GM18502 (cell line): ENCODE measurements around the gene GRIA2.

ENCODE experiments used
- ATAC-seq: cut with Tn5 transposase; IDR thresholded peaks from one replicate; pipeline ENCODE4 v1.9.1; 2021; ENCODE audit warnings: mild to moderate bottlenecking; ENCODE audit not compliant: unreplicated experiment, poor library complexity

GRIA2 gene

DNA sequence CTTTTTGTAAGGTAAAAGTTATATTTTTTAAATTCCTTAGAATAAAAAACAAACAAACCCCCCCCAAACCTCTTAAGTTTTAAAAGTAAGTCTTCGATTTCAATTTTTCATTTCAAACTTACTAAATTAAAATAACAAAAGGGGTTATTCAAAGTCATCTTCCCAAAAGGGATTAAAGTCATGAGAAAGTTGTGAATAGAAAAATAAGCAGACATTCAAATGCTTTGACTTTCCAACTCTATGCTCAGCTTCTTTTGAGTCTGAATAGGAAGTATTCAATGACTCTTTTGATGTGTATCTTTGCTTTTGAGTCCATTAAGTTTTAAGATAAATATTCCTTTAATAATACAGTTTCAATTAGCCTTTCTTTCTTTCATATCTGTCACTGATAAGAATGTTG, 138.3 kb downstream of the GRIA2 start:
- no peak for ATAC-seq

DNA sequence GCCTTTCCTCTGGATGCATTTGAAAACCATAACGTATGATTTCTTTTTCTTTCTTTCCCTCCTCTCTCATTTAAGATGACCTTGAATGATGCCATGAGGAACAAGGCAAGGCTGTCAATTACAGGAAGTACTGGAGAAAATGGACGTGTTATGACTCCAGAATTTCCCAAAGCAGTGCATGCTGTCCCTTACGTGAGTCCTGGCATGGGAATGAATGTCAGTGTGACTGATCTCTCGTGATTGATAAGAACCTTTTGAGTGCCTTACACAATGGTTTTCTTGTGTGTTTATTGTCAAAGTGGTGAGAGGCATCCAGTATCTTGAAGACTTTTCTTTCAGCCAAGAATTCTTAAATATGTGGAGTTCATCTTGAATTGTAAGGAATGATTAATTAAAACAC, 142.8 kb downstream of the GRIA2 start:
- no peak for ATAC-seq

DNA sequence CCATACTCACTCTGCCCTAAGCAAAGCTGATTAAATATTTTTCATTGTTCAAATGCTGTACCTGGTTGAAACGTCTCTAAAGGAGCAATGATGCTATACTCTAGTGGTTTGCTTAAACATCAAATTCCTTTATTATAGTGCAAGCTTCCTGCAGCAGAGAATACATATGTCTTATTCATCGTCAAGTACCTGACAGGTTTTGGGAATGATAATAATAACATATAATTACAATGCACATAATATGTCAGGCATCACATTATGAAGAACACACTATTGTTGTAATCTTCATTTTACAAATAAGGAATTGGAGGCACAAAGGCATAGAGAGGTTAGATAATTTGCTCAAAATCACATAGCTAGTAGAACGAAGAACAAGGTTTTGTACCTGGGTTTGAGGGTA, 151.6 kb downstream of the GRIA2 start:
- no peak for ATAC-seq

DNA sequence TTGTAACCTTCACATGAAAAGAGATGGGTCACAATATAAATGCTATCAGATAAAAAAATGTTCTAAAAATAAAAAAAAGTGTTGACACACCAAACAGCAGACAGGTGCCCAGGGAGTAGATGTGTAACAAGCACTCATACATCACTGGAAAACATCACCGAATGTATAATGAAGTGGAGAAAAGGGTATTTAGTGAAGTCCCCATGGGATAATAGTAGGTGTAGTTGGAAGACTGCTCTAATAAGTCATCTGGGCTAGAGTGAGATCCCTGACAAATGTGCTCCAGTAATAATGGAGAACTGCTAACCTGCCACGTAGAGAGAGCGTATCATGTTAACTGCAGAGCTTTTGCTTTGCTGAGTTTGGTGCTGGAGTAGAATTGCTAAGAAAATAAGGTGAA, 152.0 kb downstream of the GRIA2 start:
- ATAC-seq: no peak

DNA sequence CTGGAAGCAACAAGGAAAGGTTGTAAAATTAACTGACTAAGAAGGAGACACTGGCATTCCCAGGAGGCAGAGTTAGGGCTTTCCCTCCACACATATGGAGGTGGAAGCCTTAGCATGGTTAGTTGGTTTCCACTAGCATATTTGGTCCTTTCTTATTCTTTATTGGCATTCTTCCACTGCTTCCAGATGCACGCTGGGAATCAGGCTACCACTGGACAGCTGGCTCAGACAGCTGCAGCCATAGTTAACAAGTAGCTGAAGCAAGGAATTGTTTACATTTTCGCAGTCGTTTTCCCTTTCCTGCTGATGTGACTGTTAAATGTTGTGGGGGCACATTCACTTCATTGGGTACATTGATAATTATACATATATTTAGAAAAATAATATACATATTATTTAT, 169.2 kb downstream of the GRIA2 start:
- no peak for ATAC-seq

DNA sequence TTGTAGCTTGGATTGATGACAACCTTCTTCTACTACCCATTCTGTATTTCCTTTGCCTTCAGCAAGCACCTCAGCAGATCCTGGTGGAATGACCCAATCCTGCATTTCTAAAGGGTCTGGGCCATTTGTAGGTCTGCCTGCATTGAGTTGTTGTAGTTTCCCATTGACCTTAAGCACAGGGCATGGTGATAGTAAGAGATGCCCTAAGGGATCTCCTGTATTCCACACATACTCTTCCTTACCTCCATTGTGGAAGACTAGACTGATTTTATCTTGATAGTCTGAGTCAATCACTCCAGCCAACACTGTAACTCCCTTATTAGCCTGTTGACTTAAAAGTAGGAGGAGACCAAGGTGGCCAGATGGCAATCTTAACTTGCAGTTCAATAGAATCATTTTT, 184.5 kb downstream of the GRIA2 start:
- ATAC-seq: no peak
